ENCODE data around the gene ADSS1. TPM values are rescaled to one million over a fixed set of nuclear protein-coding genes. Genes with fewer than 3 reads are reported as not detected.
"Not testable (repeated sequence)": the region's sequence is repeated elsewhere in the genome, so short reads cannot be mapped to it uniquely, and the experiment has no call there.

The ADSS1 gene
- total and polyA plus RNA-seq, 2 donors (not counting 1 experiment from before 2014, with no cell fraction given) = 2.2 to 3.5 TPM

DNA sequence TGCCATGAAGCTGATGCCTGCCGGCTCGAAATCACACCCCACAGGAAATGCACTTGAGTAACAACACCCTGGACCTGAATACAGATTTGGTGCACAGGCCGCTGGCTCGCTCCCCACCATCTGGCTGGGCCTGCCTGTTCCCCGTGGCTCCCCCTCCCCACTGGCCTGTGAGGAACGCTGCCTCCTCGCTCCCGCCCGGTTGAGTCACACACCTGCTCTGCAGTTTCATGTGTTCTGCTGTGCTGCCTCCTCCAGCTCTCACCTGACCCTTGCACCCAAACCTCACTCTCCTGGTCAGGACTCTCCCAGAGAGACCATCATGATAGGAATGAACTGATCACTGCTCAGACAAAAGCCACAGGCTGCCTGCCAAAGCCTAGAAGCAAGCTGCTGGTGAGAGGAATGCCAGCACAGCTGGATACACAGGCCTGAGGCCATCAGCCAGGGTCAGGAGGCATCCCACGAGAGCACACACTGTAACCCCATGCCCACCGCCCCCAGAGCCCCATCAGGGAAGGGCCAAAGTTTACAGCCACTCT is 25.2 kb downstream of the ADSS1 start:
- H2AFZ ChIP-seq (ENCODE audit: low read length) = no peak overlapping the region
- TF ChIP-seq, protein P1, sequence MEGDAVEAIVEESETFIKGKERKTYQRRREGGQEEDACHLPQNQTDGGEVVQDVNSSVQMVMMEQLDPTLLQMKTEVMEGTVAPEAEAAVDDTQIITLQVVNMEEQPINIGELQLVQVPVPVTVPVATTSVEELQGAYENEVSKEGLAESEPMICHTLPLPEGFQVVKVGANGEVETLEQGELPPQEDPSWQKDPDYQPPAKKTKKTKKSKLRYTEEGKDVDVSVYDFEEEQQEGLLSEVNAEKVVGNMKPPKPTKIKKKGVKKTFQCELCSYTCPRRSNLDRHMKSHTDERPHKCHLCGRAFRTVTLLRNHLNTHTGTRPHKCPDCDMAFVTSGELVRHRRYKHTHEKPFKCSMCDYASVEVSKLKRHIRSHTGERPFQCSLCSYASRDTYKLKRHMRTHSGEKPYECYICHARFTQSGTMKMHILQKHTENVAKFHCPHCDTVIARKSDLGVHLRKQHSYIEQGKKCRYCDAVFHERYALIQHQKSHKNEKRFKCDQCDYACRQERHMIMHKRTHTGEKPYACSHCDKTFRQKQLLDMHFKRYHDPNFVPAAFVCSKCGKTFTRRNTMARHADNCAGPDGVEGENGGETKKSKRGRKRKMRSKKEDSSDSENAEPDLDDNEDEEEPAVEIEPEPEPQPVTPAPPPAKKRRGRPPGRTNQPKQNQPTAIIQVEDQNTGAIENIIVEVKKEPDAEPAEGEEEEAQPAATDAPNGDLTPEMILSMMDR (conservative IDR thresholded peaks at IDR 0.05 in 1 of 2, IDR thresholded peaks at IDR 0.05 in 1 of 2; ENCODE audit: low read depth in 1 of 2, low read length in 2 of 2) = no peak
- TF ChIP-seq EZH2 (IDR thresholded peaks at IDR 0.05; ENCODE audit: low read length, missing control alignments) = no peak
- peaks cover 28% of the 10 kb centered on the region for H3K4me1 ChIP-seq (ENCODE audit: control insufficient read depth, extremely low read depth, insufficient read depth, low read length)
- no peaks in the 10 kb centered on the region for H3K36me3 ChIP-seq (ENCODE audit: control insufficient read depth, insufficient read depth, low read length)
- no peak overlapping the region for H3K9ac ChIP-seq (ENCODE audit: insufficient read depth, low read length)
- peak overlapping the region; percentile 17 for H3K4me2 ChIP-seq (ENCODE audit: extremely low read depth, insufficient read depth, low read length)
- H3K27ac ChIP-seq (ENCODE audit: insufficient read depth, low read length) = no peak overlapping the region
- H3K79me2 ChIP-seq (ENCODE audit: control insufficient read depth, insufficient read depth, low read length) = peaks cover 12% of the 10 kb centered on the region
- DNase-seq (ENCODE audit: low read depth in 2 of 2) = peak; percentile 25 to 36
- H3K27me3 ChIP-seq (ENCODE audit: control insufficient read depth, insufficient read depth, low read length) = no peaks in the 10 kb centered on the region
- no peak overlapping the region for H3K4me3 ChIP-seq (replicated peaks in 1 of 4; ENCODE audit: control extremely low read depth in 1 of 4, insufficient read depth in 1 of 4, low read depth in 3 of 4, low read length in 4 of 4)
- H3K9me3 ChIP-seq (ENCODE audit: control insufficient read depth, insufficient read depth, low read depth, low read length) = no peaks in the 10 kb centered on the region
- no peaks in the 10 kb centered on the region for H4K20me1 ChIP-seq (ENCODE audit: control insufficient read depth, extremely low read depth, insufficient read depth, low read length)

DNA sequence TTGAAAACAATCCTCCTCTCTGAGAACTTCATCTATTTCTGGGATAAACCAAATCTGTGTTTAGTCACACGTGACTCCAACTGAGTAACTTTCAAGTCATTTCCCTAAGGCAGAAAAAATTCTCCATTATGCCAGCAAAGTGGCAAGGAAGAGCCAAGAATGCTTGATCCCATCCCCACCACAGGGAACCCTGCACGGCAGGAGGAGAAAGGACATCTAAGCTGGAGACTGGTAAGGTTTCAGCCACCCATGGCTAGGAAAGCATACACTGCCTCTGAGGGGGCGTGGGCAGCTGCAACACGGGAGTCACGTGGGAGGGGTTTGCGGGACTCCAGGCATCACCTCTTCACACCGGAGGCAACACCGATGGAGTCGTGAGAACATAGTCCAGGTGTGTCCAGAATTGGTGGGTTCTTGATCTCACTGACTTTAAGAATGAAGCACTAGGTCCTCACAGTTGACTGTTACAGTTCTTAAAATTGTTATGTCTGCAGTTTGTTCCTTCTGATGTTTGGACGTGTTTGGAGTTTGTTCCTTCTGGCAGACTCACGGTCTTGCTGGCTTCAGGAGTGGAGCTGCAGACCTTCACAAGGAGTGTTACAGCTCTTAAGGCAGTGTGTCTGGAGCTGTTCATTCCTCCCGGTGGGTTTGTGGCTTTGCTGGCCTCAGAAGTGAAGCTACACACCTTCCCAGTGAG is 26.2 kb downstream of the ADSS1 start:
- Histone ChIP-seq H3K4me2 (ENCODE audit: extremely low read depth, insufficient read depth, low read length) (peak overlapping the region; percentile 32), H3K4me1 (ENCODE audit: control insufficient read depth, extremely low read depth, insufficient read depth, low read length) (peaks cover 31% of the 10 kb centered on the region), H3K79me2 (ENCODE audit: control insufficient read depth, insufficient read depth, low read length) (peaks cover 22% of the 10 kb centered on the region), H3K9ac (ENCODE audit: insufficient read depth, low read length) (no peak overlapping the region), H3K27me3 (ENCODE audit: control insufficient read depth, insufficient read depth, low read length) (no peaks in the 10 kb centered on the region), H3K36me3 (ENCODE audit: control insufficient read depth, insufficient read depth, low read length) (no peaks in the 10 kb centered on the region), H2AFZ (ENCODE audit: low read length) (no peak overlapping the region), H3K9me3 (ENCODE audit: control insufficient read depth, insufficient read depth, low read depth, low read length) (no peaks in the 10 kb centered on the region), H3K27ac (ENCODE audit: insufficient read depth, low read length) (no peak overlapping the region), H4K20me1 (ENCODE audit: control insufficient read depth, extremely low read depth, insufficient read depth, low read length) (no peaks in the 10 kb centered on the region), H3K4me3 (replicated peaks in 1 of 4; ENCODE audit: control extremely low read depth in 1 of 4, insufficient read depth in 1 of 4, low read depth in 3 of 4, low read length in 4 of 4) (no peak overlapping the region)
- TF ChIP-seq, protein P1 (conservative IDR thresholded peaks at IDR 0.05 in 1 of 2, IDR thresholded peaks at IDR 0.05 in 1 of 2; ENCODE audit: low read depth in 1 of 2, low read length in 2 of 2) = no peak
- no peak for TF ChIP-seq EZH2 (IDR thresholded peaks at IDR 0.05; ENCODE audit: low read length, missing control alignments)
- DNase-seq (ENCODE audit: low read depth in 2 of 2) = no peak

DNA sequence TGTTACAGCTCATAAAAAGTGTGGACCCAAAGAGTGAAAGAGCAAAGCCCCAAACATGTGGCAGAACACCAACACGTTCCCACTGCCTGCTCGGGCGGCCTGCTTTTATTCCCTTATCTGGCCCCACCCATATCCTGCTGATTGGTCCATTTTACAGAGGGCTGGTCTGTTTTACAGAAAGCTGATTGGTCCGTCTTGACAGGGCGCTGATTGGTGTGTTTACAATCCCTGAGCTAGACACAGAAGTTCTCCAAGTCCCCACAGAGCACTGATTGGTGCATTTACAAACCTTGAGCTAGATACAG is 26.7 kb downstream of the ADSS1 start:
- H3K9ac ChIP-seq (ENCODE audit: insufficient read depth, low read length); H3K36me3 ChIP-seq (ENCODE audit: control insufficient read depth, insufficient read depth, low read length); H3K27ac ChIP-seq (ENCODE audit: insufficient read depth, low read length); H3K27me3 ChIP-seq (ENCODE audit: control insufficient read depth, insufficient read depth, low read length); H3K9me3 ChIP-seq (ENCODE audit: control insufficient read depth, insufficient read depth, low read depth, low read length); H3K4me3 ChIP-seq (replicated peaks in 1 of 4; ENCODE audit: control extremely low read depth in 1 of 4, insufficient read depth in 1 of 4, low read depth in 3 of 4, low read length in 4 of 4); H3K4me2 ChIP-seq (ENCODE audit: extremely low read depth, insufficient read depth, low read length); H4K20me1 ChIP-seq (ENCODE audit: control insufficient read depth, extremely low read depth, insufficient read depth, low read length); DNase-seq (ENCODE audit: low read depth in 2 of 2); H2AFZ ChIP-seq (ENCODE audit: low read length): not testable (repeated sequence)
- H3K79me2 ChIP-seq (ENCODE audit: control insufficient read depth, insufficient read depth, low read length) = peaks cover 27% of the 10 kb centered on the region
- H3K4me1 ChIP-seq (ENCODE audit: control insufficient read depth, extremely low read depth, insufficient read depth, low read length) = peaks cover 31% of the 10 kb centered on the region

Measured in fibroblast of lung (primary cell).